Neutrophil (primary cell): Measurements from ENCODE around the gene SHISAL1.

Experiments used
- H3K27ac ChIP-seq: fragments of 200-600 bp; sonication (generic); 2 replicates; pipeline ENCODE4 v1.5.1; 2016; ENCODE audit warnings: mild to moderate bottlenecking, moderate library complexity
- H3K27me3 ChIP-seq: fragments of 200-600 bp; sonication (generic); 2 replicates; pipeline ENCODE4 v1.6.0; 2016; ENCODE audit warnings: mild to moderate bottlenecking
- H3K36me3 ChIP-seq: fragments of 200-600 bp; sonication (generic); 2 replicates; pipeline ENCODE4 v1.5.1; 2017
- H3K4me1 ChIP-seq, 2 experiments: fragments of 200-600 bp in 1 of 2; sonication (generic) in 1 of 2; 1 replicate in 1 of 2; 2 replicates in 1 of 2; pipeline versions ENCODE4 v1.5.1 to v1.6.1; 2013 to 2016; ENCODE audit warnings: low read depth in 1 of 2, low read length in 1 of 2, mild to moderate bottlenecking in 1 of 2, moderate library complexity in 1 of 2; ENCODE audit not compliant: control insufficient read depth in 1 of 2, insufficient read depth in 1 of 2
- H3K4me3 ChIP-seq, 2 experiments: fragments of 200-600 bp in 1 of 2; sonication (generic) in 1 of 2; 1 replicate in 1 of 2; 2 replicates in 1 of 2; pipeline ENCODE4 v1.5.1; 2013 to 2016; ENCODE audit warnings: low read depth in 1 of 2, low read length in 1 of 2, mild to moderate bottlenecking in 1 of 2, moderate library complexity in 1 of 2
- H3K9me3 ChIP-seq: fragments of 200-600 bp; sonication (generic); 2 replicates; pipeline ENCODE4 v1.5.1; 2016
- CTCF ChIP-seq: fragments of 200-600 bp; sonication (generic); IDR thresholded peaks from 2 replicates; pipeline ENCODE4 v1.5.1; 2016; ENCODE audit warnings: antibody characterized with exemption

SHISAL1 gene

GRCh38 chr22:44353041-44353440 is 40.3 kb upstream of the SHISAL1 start:
- Histone ChIP-seq H3K4me3 (no peak overlapping the region), H3K4me1 (no peaks in the 10 kb centered on the region), H3K36me3 (no peaks in the 10 kb centered on the region), H3K27ac (no peak overlapping the region), H3K27me3 (peaks cover 52% of the 10 kb centered on the region), H3K9me3 (no peaks in the 10 kb centered on the region)
- no peak for TF ChIP-seq CTCF

- H3K4me1 ChIP-seq, result no peaks in the 10 kb centered on the region
- H3K4me3 ChIP-seq, result no peak overlapping the region
- no peak overlapping the region for H3K27ac ChIP-seq
- H3K36me3 ChIP-seq, result no peaks in the 10 kb centered on the region
- H3K9me3 ChIP-seq, result no peaks in the 10 kb centered on the region
- peaks cover 48% of the 10 kb centered on the region for H3K27me3 ChIP-seq
- no peak for TF ChIP-seq CTCF
Measured at GRCh38 chr22:44352378-44353035, 39.8 kb upstream of the SHISAL1 start.

GRCh38 chr22:44351685-44352377 is 39.1 kb upstream of the SHISAL1 start:
- no peaks in the 10 kb centered on the region for H3K36me3 ChIP-seq
- no peak overlapping the region for H3K27ac ChIP-seq
- H3K9me3 ChIP-seq, result no peaks in the 10 kb centered on the region
- H3K27me3 ChIP-seq, result peaks cover 46% of the 10 kb centered on the region
- TF ChIP-seq CTCF, result no peak
- H3K4me3 ChIP-seq, result no peak overlapping the region
- H3K4me1 ChIP-seq, result no peaks in the 10 kb centered on the region

GRCh38 chr22:44351037-44351436 is 38.3 kb upstream of the SHISAL1 start:
- Histone ChIP-seq H3K27ac (no peak overlapping the region), H3K9me3 (no peaks in the 10 kb centered on the region), H3K4me3 (no peak overlapping the region), H3K27me3 (peaks cover 46% of the 10 kb centered on the region), H3K4me1 (no peaks in the 10 kb centered on the region), H3K36me3 (no peaks in the 10 kb centered on the region)
- TF ChIP-seq CTCF, result no peak

DNA sequence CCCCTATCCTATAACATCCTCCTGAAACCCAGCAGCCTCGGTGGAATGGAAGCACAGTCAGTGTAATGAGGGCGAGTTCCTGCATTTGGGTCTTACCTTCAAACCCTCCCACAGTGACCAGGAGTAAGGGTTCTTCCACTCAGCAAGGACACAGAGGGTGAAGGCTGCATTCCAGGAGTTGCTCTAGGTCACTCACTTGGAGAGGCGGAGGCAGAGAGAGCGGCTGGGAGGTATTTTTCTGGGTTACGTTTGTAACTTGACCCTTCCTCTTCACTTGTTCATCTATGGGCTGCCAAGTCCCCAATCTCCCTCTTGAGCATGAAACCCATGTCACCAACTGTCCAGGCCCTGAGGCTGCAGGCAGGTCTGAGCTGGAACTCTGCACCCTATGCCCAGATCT is 36.8 kb upstream of the SHISAL1 start:
- Histone ChIP-seq H3K27ac (no peak overlapping the region), H3K36me3 (no peaks in the 10 kb centered on the region), H3K27me3 (peaks cover 46% of the 10 kb centered on the region), H3K4me1 (no peaks in the 10 kb centered on the region), H3K9me3 (no peaks in the 10 kb centered on the region), H3K4me3 (no peak overlapping the region)
- no peak for TF ChIP-seq CTCF
